Suprapubic skin (tissue), 4 donors: Measurements from ENCODE around the gene RBM12. TPM values are rescaled to one million over a fixed set of nuclear protein-coding genes. Genes with fewer than 3 reads are reported as not detected.

ENCODE experiments used
- DNase-seq, 2 donors: peaks; one replicate each; pipeline ENCODE4 v3.0.0-alpha.2; 2019; ENCODE audit warnings: low spot score in 2 of 2
- H3K27ac ChIP-seq: fragments of 200-600 bp; sonication (generic); one replicate; pipeline ENCODE4 v1.5.1; 2019
- H3K27me3 ChIP-seq: fragments of 200-600 bp; sonication (generic); one replicate; pipeline ENCODE4 v1.5.1; 2019
- H3K36me3 ChIP-seq: fragments of 200-600 bp; sonication (generic); one replicate; pipeline ENCODE4 v1.5.1; 2019
- H3K4me1 ChIP-seq: fragments of 200-600 bp; sonication (generic); one replicate; pipeline ENCODE4 v1.5.1; 2019
- H3K4me3 ChIP-seq: fragments of 200-600 bp; sonication (generic); one replicate; pipeline ENCODE4 v1.5.1; 2019; ENCODE audit warnings: mild to moderate bottlenecking
- H3K9me3 ChIP-seq: fragments of 200-600 bp; sonication (generic); one replicate; pipeline ENCODE4 v1.5.1; 2019
- CTCF ChIP-seq, 2 donors: fragments of 200-600 bp in 1 of 2; fragments of 450-650 bp in 1 of 2; sonication (generic) in 1 of 2; IDR thresholded peaks; one replicate each; pipeline ENCODE4 v1.5.1; 2016 to 2019; ENCODE audit warnings: antibody characterized with exemption in 2 of 2, mild to moderate bottlenecking in 1 of 2, moderate library complexity in 1 of 2
- EP300 ChIP-seq: sonication (generic); formaldehyde crosslinking; IDR thresholded peaks from one replicate; pipeline ENCODE4 v1.6.1; 2017; ENCODE audit warnings: antibody characterized with exemption
- POLR2A ChIP-seq, 2 donors: fragments of 450-650 bp; IDR thresholded peaks; one replicate each; pipeline ENCODE4 v1.6.1; 2017; ENCODE audit warnings: antibody characterized with exemption in 2 of 2, mild to moderate bottlenecking in 2 of 2, moderate library complexity in 2 of 2
- POLR2AphosphoS5 ChIP-seq, 3 donors: sonication (generic); formaldehyde crosslinking; IDR thresholded peaks; one replicate each; pipeline ENCODE4 v1.6.1; 2017; ENCODE audit warnings: antibody characterized with exemption in 3 of 3
- WGBS: methylation state at CpG from one replicate; pipeline ENCODE4 v1.1.5; 2018; 5-methylcytosine and 5-hydroxymethylcytosine counted together
- total RNA-seq, 4 donors: library from RNA; depleted of rRNA; stranded (reverse); fragments of >200 nt; gene quantifications; one replicate each; pipeline ENCODE4 v1.1.0, GENCODE V29; 2016

Gene RBM12
- total RNA-seq, 4 donors from 2014 or later = 21.6 to 38.7 (median 32.7) TPM

GRCh38 chr20:35673884-35674283, 9.2 kb upstream of the RBM12 start:
- no peaks in the 10 kb centered on the region for H3K9me3 ChIP-seq
- 96% methylated on average over 3 of the region's 4 CpGs for WGBS
- H3K27me3 ChIP-seq = no peaks in the 10 kb centered on the region
- TF ChIP-seq POLR2A (IDR thresholded peaks at IDR 0.05) (no peak), CTCF (IDR thresholded peaks at IDR 0.05) (no peak), POLR2AphosphoS5 (IDR thresholded peaks at IDR 0.05) (no peak), EP300 (no peak)
- H3K4me3 ChIP-seq = no peak overlapping the region
- H3K27ac ChIP-seq = no peak overlapping the region
- H3K4me1 ChIP-seq = no peaks in the 10 kb centered on the region
- peaks cover 83% of the 10 kb centered on the region for H3K36me3 ChIP-seq
- no peak for DNase-seq

- TF ChIP-seq POLR2A (IDR thresholded peaks at IDR 0.05) = no peak
- no peak for TF ChIP-seq CTCF (IDR thresholded peaks at IDR 0.05)
- TF ChIP-seq POLR2AphosphoS5 (IDR thresholded peaks at IDR 0.05) = no peak
- no peak for TF ChIP-seq EP300
- Histone ChIP-seq H3K4me1 (no peaks in the 10 kb centered on the region), H3K9me3 (no peaks in the 10 kb centered on the region), H3K36me3 (peaks cover 65% of the 10 kb centered on the region), H3K4me3 (no peak overlapping the region), H3K27ac (no peak overlapping the region), H3K27me3 (no peaks in the 10 kb centered on the region)
- WGBS = 100% methylated on average over 1 of the region's 1 CpG
- no peak for DNase-seq
Measured at GRCh38 chr20:35669681-35670080, 5.0 kb upstream of the RBM12 start.

DNA sequence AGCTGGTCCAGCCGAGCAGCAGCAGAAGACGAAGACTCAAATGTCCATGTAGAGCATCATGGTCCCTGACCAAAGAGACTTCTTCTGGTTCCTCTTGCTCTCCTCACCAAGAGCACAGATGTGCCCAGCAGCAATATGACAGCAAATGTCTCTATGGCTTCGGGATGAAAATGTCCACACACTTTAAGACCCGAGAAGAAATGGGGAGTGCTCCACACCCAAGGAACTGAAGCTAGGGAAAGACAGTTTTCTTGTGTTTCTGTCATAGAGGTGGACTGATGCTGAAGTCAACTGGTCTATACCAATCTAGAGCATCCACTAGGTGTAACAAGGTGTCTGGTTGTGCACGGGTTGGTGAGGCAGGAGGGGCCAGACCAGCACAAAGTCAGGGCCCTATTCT, 4.5 kb upstream of the RBM12 start:
- WGBS = 96% methylated on average over 5 of the region's 5 CpGs
- DNase-seq = peak in 1 of 2 donors; percentile 15
- peaks cover 61% of the 10 kb centered on the region for H3K36me3 ChIP-seq

GRCh38 chr20:35665949-35666288, 1.2 kb upstream of the RBM12 start:
- no peak for TF ChIP-seq POLR2AphosphoS5 (IDR thresholded peaks at IDR 0.05)
- no peak for TF ChIP-seq EP300
- no peak for TF ChIP-seq CTCF (IDR thresholded peaks at IDR 0.05)
- TF ChIP-seq POLR2A (IDR thresholded peaks at IDR 0.05) = no peak

More for the DNA sequence above, 4.5 kb upstream of the RBM12 start:
- Histone ChIP-seq H3K27me3 (no peaks in the 10 kb centered on the region), H3K4me1 (no peaks in the 10 kb centered on the region), H3K27ac (no peak overlapping the region), H3K4me3 (no peak overlapping the region), H3K9me3 (no peaks in the 10 kb centered on the region)
- TF ChIP-seq POLR2A (IDR thresholded peaks at IDR 0.05) (no peak), EP300 (no peak), CTCF (IDR thresholded peaks at IDR 0.05) (no peak), POLR2AphosphoS5 (IDR thresholded peaks at IDR 0.05) (no peak)

GRCh38 chr20:35663516-35664465, 909 bp downstream of the RBM12 start:
- peaks cover 6% of the 10 kb centered on the region for H3K36me3 ChIP-seq
- TF ChIP-seq CTCF (IDR thresholded peaks at IDR 0.05) (no peak), POLR2AphosphoS5 (IDR thresholded peaks at IDR 0.05) (no peak), POLR2A (IDR thresholded peaks at IDR 0.05) (no peak), EP300 (no peak)
- DNase-seq = peak; percentile 69 to 79
- H3K27ac ChIP-seq = peak overlapping the region; percentile 100
- WGBS = 0% methylated on average over 17 of the region's 28 CpGs
- no peaks in the 10 kb centered on the region for H3K27me3 ChIP-seq
- H3K4me1 ChIP-seq = peaks cover 46% of the 10 kb centered on the region
- no peaks in the 10 kb centered on the region for H3K9me3 ChIP-seq
- peak overlapping the region; percentile 93 for H3K4me3 ChIP-seq

More at GRCh38 chr20:35665949-35666288, 1.2 kb upstream of the RBM12 start:
- peaks cover 28% of the 10 kb centered on the region for H3K4me1 ChIP-seq
- no peak overlapping the region for H3K4me3 ChIP-seq
- peaks cover 28% of the 10 kb centered on the region for H3K36me3 ChIP-seq
- WGBS = 93% methylated on average over 17 of the region's 17 CpGs
- no peak overlapping the region for H3K27ac ChIP-seq
- no peaks in the 10 kb centered on the region for H3K27me3 ChIP-seq
- no peaks in the 10 kb centered on the region for H3K9me3 ChIP-seq
- DNase-seq = peak in 1 of 2 donors; percentile 40
